Stimulated activated CD8-positive, alpha-beta memory T cell treated with anti-CD3 and anti-CD28 coated beads, Interleukin-15, amount 100 ng/mL, for 24 hours (primary cell): ENCODE data around the gene GPR27.

ENCODE experiments used
- DNase-seq: peaks from one replicate; pipeline ENCODE4 v3.0.0-alpha.2; 2020; ENCODE audit warnings: low read depth

Gene GPR27

GRCh38 chr3:71786217-71786549 lies 32.5 kb downstream of the GPR27 start:
- DNase-seq = no peak

DNA sequence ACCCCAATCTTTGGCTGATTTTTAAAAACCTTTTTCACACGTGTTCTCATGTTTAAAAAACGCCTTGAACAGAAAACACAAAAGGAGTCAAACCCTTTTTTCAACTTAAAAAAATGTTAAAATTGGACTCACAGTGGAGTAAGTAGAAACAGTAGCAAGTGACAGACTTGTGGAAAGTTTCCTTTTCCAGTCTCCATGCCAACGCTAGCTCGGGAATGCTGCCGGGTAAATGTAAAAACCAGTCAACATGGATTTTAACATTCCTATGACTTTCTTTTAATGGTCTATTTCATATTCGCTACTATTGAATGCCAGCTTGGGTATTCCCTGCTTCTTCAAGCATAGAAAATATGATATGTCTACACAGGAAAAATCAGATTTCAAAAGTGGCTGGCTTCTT lies 32.9 kb downstream of the GPR27 start:
- DNase-seq = no peak

- DNase-seq = no peak
Measured at GRCh38 chr3:71787851-71788405, 34.3 kb downstream of the GPR27 start.

GRCh38 chr3:71789922-71790321 lies 36.3 kb downstream of the GPR27 start:
- DNase-seq = no peak

GRCh38 chr3:71791634-71792033 lies 38.0 kb downstream of the GPR27 start:
- no peak for DNase-seq

- no peak for DNase-seq
Measured at GRCh38 chr3:71796290-71796689, 42.6 kb downstream of the GPR27 start.

GRCh38 chr3:71797455-71797854 lies 43.8 kb downstream of the GPR27 start:
- DNase-seq = no peak

GRCh38 chr3:71800023-71800422 lies 46.4 kb downstream of the GPR27 start:
- DNase-seq = no peak

GRCh38 chr3:71801986-71802385 lies 48.3 kb downstream of the GPR27 start:
- no peak for DNase-seq

DNA sequence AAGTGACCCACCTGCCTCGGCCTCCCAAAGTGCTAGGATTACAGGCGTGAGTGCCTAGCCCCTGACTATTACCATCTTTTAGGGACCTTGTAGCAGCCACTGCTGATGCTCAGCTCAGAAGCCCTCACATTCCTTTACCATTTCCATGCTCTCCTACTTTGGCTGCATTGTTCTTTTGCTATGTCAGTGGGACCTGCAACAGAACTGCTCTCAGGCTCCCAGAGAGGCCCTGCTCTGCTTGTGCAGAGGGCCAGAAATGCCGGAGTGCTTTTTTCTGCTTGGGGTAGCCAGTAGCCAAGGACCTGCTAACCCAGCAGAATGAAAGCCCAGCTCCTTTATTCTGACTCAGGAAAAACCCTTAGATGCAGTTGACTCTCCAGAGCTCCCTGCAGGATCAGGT lies 49.6 kb downstream of the GPR27 start:
- no peak for DNase-seq

DNA sequence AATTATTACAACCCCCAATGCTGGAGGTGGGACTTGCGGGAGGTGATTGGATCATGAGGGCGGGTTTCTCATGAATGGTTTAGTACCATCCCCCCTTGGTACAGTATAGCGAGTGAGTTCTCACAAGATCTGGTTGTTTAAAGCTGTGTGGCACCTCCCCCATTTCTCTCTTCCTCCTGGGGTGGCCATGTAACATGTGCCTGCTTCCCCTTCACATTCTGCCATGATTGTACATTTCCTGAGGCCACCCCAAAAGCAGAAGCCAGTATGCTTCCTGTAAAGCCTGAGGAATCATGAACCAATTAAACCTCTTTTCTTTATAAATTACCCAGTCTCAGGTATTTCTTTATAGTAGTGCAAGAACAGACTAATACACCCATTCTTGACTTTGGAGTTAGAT lies 51.5 kb downstream of the GPR27 start:
- no peak for DNase-seq

GRCh38 chr3:71805691-71806090 lies 52.0 kb downstream of the GPR27 start:
- no peak for DNase-seq
